ENCODE measurements around the gene SEMA4G.

Gene SEMA4G

GRCh38 chr10:100988166-100988565 lies 18.9 kb downstream of the SEMA4G start:
- no peak for DNase-seq (ENCODE audit: low read depth)

DNA sequence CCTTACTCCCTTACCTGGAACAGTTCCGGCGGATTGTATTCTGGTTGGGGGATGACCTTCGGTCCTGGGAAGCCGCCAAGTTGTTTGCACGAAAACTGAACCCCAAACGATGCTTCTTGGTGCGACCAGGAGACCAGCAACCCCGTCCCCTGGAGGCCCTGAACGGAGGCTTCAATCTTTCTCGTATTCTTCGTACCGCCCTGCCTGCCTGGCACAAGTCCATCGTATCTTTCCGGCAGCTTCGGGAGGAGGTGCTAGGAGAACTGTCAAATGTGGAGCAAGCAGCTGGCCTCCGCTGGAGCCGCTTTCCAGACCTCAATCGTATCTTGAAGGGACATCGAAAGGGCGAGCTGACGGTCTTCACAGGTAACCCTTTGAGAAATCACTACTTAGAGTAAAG lies 19.8 kb downstream of the SEMA4G start:
- no peak for DNase-seq (ENCODE audit: low read depth)

GRCh38 chr10:100993986-100994708 lies 24.8 kb downstream of the SEMA4G start:
- no peak for DNase-seq (ENCODE audit: low read depth)

- DNase-seq (ENCODE audit: low read depth): no peak
These were observed 25.9 kb downstream of the SEMA4G start for GRCh38 chr10:100995181-100995580.

DNA sequence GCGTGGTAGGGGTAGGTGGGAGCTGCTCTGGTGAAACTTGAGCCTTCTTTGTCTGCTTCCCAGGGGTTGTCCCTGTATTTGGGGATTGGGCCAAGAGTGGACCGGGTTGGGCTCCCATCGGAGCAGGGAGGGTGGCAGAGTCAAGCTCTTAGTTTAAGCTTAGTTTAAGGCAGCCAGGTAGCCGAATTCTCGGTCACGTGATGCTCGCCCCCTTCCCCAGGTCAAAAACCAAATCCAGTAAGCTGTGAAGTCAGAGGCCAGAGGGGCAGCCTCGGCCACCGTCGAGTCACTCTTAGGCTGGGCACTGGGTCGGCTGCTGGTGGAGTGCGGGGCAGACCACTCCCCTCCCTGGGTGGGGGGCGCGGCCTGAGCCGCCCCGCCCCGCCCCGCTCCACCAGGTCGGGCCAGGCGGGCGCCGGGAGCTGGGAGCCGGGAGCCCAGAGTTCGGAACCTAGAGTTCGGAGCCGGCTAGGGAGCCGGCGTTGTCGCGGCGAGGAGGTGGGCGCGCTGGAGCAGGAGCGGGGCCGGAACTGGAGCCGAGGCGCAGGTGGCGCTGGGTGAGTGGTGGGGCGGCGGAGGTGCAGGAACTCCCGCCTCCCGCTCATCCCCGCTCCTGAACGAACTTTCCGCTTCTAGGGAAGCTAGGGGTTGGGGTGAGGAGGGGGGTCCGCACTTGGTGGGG lies 27.5 kb downstream of the SEMA4G start:
- DNase-seq (ENCODE audit: low read depth): peak; percentile 18

DNA sequence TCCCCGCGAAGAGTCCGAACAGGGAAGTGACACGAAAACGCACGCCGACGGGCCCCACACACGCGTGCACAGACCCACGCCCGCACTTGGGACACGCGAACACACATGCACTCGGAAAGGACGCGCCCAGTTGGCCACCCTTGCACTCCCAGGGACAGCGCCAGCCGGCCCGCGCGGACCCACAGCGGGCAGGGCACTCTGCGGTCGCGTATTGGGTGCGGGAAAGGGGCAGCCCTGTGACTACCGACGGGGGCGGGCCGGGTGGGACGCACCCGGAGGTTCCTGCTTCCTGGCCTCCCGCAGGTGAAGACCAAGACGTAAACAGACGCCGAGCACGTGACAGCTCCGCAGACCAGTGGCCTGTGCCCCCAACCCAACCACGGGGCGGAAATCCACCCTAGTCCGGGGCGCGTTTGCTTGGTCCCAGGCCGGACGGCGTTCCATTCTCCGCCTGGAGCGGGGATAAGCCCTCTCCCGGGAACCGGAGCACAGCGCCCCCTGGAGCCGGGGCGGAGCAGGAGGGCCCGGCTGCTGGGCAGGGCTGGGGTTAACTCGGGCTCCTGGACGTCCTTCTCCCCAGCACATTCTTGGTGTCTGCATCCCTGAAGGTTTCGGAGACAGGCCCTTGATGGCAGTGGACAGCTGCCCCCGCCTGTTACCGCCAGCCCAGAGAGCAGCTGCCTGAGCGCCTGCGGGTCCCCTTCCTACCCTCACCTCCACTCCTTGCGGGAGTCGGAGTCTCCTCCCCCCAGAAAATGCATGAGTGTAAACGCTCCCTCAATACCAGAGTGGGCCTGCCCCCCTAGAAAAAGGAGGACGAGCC lies 28.3 kb downstream of the SEMA4G start:
- peak; percentile 64 for DNase-seq (ENCODE audit: low read depth)

DNA sequence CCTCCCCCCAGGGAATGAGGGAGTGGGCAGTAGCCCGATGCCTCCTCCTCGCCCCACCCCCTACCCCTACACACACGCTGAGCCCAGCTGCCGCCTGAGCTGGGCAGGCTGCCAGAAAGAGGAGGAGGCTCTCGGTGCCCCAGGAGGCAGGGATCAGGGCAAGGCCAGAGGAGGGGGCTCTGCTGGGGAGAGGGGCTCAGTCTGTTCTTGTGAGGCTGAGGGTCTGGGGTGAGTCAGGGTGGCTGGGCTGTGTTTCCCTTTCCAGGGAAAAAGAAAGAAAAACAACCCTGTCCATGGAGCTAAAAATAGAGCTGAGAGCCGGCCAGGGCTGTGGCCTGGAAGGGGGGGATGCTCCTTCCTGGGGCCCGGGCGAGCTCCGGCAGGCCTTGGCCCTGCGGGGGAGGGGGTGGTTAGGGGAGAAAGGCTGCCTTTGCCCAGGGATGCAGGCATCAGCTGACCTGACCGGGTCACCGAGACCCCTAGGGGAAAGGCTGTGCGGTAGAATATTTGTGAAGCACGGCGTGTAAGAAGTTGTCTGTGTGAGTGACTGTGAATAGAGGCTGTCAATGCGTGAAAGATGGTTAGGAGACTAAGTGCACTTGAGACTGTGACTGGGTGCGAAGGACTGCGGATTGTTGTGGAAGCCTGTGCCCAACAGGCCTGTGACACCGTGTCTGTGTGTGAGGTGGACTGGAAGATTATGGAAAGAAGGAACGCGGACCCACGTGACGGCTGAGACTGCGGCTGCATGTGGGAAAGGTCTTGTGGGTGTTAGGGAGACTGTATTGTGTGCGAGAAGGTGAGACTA lies 29.1 kb downstream of the SEMA4G start:
- DNase-seq (ENCODE audit: low read depth): peak; percentile 47

DNA sequence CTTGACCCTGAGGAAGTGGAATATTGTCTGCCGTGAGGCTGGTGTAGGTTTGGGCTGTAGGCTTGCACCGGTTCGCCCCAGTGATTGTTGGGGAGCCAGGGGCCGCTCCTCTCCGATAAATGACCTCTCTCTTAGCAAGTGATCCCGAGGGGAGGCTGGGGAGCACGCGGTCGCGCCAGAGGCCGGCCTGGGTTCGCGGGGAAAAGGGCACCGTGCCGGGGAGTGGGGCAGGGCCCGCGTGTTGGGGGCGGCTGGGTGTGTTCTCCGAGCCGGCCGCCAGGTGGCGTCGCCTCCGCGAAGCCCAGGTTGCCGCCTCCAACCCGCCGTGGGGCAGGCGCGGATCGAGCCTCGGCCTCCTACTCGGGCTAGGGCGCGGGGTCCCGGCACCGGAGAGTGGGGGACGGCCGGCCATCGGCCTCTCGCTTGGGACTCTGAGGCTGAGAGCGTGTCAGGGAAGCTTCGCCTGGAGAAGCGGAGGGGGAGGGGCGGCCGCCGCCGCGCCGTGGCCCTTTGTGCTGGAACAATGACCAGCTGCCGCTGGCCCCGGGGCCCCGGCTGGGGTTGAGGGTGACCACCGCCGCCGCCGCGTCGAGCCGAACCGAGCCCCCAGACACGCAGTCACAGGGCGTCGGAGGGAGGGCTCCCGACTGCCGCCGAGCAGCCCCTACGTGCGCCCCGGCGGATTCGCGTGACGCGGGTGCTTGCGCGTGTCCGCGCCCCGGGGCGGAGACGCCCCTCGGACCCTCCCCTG lies 29.9 kb downstream of the SEMA4G start:
- DNase-seq (ENCODE audit: low read depth): peak; percentile 54

GRCh38 chr10:100999742-101000126 lies 30.4 kb downstream of the SEMA4G start, which contains the start of gene LZTS2:
LZTS2 (plus strand) TSS chr10:100999808; CDS start chr10:101002539, 2,731 bp downstream.
- DNase-seq (ENCODE audit: low read depth): no peak

DNA sequence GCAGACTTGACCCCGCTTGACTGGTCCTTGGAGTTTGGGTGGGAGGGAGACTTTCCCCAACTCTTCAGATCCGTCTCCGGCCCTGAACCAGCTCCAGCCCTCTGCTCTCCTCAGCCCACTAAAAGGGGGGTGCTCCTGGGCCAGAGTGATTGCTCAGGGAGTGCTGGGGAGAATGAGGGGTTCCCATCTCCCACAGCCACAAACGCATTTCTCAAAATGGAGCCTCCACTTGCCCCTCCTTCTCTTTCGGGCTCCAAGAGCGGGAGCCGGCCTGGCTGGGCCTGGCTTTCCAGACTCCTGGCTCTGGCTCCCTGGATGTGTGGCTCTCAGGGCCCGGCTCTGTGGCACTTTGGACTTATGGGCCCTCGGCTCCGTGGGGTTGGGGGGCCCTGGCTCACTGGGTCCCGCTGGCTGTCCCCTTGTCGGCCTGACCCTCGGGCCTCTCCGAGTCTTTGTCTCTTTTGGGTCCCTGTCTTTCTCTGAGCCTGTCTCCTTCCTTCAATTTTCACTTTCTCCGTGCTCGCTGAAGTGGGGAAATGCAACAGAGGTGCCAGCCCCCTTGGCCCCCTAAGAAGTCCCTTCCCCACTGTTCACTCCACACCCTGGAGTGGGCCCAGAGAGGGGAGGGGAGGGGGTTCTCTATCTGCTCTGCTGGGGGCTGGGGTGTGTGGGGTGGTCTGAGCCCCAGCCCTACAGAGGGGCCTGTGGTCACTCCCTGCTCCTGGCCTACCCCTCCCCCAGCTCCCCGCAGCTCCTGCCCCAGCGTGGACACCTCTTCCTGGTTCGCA lies 31.0 kb downstream of the SEMA4G start:
- no peak for DNase-seq (ENCODE audit: low read depth)

- DNase-seq (ENCODE audit: low read depth): no peak
These were observed 31.8 kb downstream of the SEMA4G start for GRCh38 chr10:101000915-101001658.

GRCh38 chr10:101001659-101002035 lies 32.3 kb downstream of the SEMA4G start:
- no peak for DNase-seq (ENCODE audit: low read depth)

DNA sequence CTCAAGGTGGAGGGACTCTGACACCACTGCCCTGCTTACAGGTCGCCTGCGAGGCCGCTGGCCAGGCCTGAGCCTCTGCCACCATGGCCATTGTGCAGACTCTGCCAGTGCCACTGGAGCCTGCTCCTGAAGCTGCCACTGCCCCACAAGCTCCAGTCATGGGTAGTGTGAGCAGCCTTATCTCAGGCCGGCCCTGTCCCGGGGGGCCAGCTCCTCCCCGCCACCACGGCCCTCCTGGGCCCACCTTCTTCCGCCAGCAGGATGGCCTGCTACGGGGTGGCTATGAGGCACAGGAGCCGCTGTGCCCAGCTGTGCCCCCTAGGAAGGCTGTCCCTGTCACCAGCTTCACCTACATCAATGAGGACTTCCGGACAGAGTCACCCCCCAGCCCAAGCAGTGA lies 33.2 kb downstream of the SEMA4G start:
- DNase-seq (ENCODE audit: low read depth): no peak

DNA sequence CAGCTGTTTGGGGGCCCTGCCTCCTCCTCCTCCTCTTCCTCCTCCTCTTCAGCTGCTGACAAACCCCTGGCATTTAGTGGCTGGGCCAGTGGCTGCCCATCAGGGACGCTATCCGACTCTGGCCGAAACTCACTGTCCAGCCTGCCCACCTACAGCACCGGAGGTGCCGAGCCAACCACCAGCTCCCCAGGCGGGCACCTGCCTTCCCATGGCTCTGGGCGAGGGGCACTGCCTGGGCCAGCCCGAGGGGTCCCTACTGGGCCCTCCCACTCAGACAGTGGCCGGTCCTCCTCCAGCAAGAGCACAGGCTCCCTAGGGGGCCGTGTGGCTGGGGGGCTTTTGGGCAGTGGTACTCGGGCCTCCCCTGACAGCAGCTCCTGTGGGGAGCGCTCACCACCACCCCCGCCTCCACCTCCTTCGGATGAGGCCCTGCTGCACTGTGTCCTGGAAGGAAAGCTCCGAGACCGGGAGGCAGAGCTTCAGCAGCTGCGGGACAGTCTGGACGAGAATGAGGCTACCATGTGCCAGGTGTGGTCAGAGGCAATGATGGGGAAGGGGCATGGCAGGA lies 34.4 kb downstream of the SEMA4G start:
- DNase-seq (ENCODE audit: low read depth): no peak

DNA sequence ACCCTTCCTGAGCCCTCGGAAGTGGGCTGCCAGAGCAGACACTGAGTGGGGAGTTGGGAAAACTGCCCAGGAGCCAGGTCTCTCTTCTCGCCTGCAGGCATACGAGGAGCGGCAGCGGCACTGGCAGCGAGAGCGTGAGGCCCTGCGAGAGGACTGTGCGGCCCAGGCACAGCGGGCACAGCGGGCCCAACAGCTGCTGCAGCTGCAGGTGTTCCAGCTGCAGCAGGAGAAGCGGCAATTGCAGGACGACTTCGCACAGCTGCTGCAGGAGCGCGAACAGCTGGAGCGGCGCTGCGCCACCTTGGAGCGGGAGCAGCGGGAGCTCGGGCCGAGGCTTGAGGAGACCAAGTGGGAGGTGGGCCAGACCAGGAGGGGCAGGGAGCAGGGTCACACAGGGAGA lies 36.1 kb downstream of the SEMA4G start:
- DNase-seq (ENCODE audit: low read depth): no peak

GRCh38 chr10:101005869-101006567 lies 36.7 kb downstream of the SEMA4G start:
- no peak for DNase-seq (ENCODE audit: low read depth)

DNA sequence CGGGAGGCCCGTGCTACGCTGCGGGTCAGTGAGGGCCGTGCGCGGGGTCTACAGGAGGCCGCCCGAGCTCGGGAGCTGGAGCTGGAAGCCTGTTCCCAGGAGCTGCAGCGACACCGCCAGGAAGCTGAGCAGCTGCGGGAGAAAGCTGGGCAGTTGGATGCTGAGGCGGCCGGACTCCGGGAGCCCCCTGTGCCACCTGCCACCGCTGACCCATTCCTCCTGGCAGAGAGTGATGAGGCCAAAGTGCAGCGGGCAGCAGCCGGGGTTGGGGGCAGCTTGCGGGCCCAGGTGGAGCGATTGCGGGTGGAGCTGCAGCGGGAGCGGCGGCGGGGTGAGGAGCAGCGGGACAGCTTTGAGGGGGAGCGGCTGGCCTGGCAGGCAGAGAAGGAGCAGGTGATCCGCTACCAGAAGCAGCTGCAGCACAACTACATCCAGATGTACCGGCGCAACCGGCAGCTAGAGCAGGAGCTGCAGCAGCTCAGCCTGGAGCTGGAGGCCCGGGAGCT lies 37.3 kb downstream of the SEMA4G start:
- DNase-seq (ENCODE audit: low read depth): no peak

DNA sequence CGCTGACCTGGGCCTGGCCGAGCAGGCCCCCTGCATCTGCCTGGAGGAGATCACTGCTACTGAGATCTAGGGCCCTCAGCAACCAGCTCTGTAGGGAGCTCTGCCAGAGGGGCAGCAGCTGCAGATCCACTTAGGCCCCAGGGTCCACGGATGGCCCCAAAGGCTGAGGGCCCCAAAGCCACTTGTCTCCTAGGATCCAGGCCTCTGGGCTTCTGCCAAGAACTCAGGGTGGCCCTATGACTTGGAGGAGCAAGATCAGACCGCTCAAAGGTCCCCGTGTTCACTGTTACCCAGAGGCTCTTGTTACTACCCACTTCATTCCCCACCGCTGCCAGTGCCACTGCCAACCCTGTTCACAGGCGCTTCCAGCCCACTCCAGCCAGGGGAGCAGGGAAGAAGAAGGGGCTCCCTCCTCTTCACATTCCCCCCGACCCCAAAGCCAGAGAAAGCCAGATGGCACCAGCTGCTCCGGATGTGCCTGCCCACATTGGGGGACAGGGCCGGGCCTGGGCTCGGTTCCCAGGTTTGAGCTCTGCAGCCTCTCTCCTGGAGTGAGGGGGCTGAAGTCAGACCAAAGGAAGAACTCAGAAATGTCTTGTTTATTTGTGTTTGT lies 37.9 kb downstream of the SEMA4G start:
- no peak for DNase-seq (ENCODE audit: low read depth)

All from T-helper 22 cell (primary cell).